SK-N-MC (cell line): Measurements from ENCODE around the gene R3HCC1L.
"Not testable (repeated sequence)": the region's sequence is repeated elsewhere in the genome, so short reads cannot be mapped to it uniquely, and the experiment has no call there.

Experiments
- EZH2 ChIP-seq: fragments of 200-600 bp; sonication (generic); IDR thresholded peaks from one replicate; pipeline ENCODE4 v1.6.1; 2017; ENCODE audit warnings: antibody characterized with exemption
- FOXP2 ChIP-seq: optimal IDR thresholded peaks from 2 replicates; pipeline ENCODE3; 2011; ENCODE audit warnings: mild to moderate bottlenecking, moderate library complexity; ENCODE audit not compliant: insufficient read depth; ENCODE audit errors: extremely low read length, control extremely low read depth
- POLR2AphosphoS5 ChIP-seq: IDR thresholded peaks from 2 replicates; pipeline ENCODE4 v1.6.1; 2012; ENCODE audit warnings: mild to moderate bottlenecking, low read depth, low read length, borderline replicate concordance

DNA sequence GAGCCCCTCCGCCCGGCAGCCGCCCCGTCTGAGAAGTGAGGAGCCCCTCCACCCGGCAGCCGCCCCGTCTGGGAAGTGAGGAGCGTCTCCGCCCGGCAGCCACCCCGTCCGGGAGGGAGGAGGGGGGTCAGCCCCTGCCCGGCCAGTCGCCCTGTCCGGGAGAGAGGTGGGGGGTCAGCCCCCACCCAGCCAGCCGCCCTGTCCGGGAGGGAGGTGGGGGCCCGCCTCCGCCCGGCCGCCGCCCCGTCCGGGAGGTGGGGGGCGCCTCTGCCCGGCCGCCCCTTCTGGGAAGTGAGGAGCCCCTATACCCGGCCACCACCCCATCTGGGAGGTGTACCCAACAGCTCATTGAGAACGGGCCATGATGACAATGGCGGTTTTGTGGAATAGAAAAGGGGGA, 18.3 kb downstream of the R3HCC1L start:
- TF ChIP-seq POLR2AphosphoS5, EZH2, FOXP2: not testable (repeated sequence)
